Measurements from ENCODE around the gene ZXDC.

GRCh38 chr3:126495786-126496185 lies 20.1 kb upstream of the ZXDC start:
- no peak for TF ChIP-seq EZH2 (IDR thresholded peaks at IDR 0.05)
- TF ChIP-seq POLR2AphosphoS5 (IDR thresholded peaks at IDR 0.05; ENCODE audit: borderline replicate concordance, low read depth, low read length): no peak

Data from SK-N-MC (cell line).